ENCODE measurements around the gene GATA2. TPM values are rescaled to one million over a fixed set of nuclear protein-coding genes. Genes with fewer than 3 reads are reported as not detected.

GATA2 gene
- total and polyA plus RNA-seq, 2 of the 8 experiments (the other 6 are each of a cell fraction or from before 2014, with no cell fraction given) = 0.03 to 0.30 TPM

GRCh38 chr3:128496602-128497304 is 3.8 kb upstream of the GATA2 start:
- Histone ChIP-seq H3K23ac (ENCODE audit: insufficient read length) (no peak overlapping the region), H3K18ac (ENCODE audit: extremely low read depth, low read length) (no peak overlapping the region), H3K27me3 (replicated peaks in 1 of 4; ENCODE audit: control insufficient read depth in 3 of 4, extremely low read depth in 1 of 4, insufficient read depth in 3 of 4, low read length in 3 of 4) (peaks cover 58 to 75% (median 73%) of the 10 kb centered on the region in 4 experiments), H3K27ac (ENCODE audit: low read depth, low read length) (no peak overlapping the region), H3K23me2 (ENCODE audit: low read depth, low read length) (peaks cover 5% of the 10 kb centered on the region; the same call in 1 of the 2 replicates), H2BK5ac (ENCODE audit: low read depth, low read length) (no peak overlapping the region), H3K9ac (replicated peaks in 1 of 4; ENCODE audit: extremely low read depth in 1 of 4, low read depth in 3 of 4, low read length in 3 of 4) (no peak overlapping the region; a peak in 1 of 7 replicates), H2AFZ (ENCODE audit: low read length) (no peak overlapping the region), H4K20me1 (replicated peaks in 1 of 2; ENCODE audit: control insufficient read depth in 1 of 2, insufficient read depth in 2 of 2, low read length in 2 of 2) (peaks cover 4 to 23% of the 10 kb centered on the region in 2 experiments), H3K79me2 (ENCODE audit: control insufficient read depth in 1 of 2, insufficient read depth in 2 of 2, low read length in 2 of 2) (no peaks in the 10 kb centered on the region), H3K56ac (replicated peaks; ENCODE audit: insufficient read length, low read depth, low read length) (peak overlapping the region; percentile 62), H3K4me1 (replicated peaks in 1 of 4; ENCODE audit: control insufficient read depth in 3 of 4, insufficient read depth in 4 of 4, low read length in 3 of 4) (peaks cover 0 to 40% (median 23%) of the 10 kb centered on the region in 4 experiments; a peak in 6 of 7 replicates), H3K14ac (ENCODE audit: insufficient read length) (peak overlapping the region; percentile 0), H2BK20ac (ENCODE audit: low read length) (peak overlapping the region; percentile 75; the same call in 1 of the 2 replicates), H2BK15ac (ENCODE audit: low read length) (peak overlapping the region; percentile 24; the same call in 1 of the 2 replicates), H3K4me2 (ENCODE audit: insufficient read depth in 1 of 2, low read depth in 2 of 2, low read length in 2 of 2) (peak overlapping the region; percentile 73 to 94), H3K4me3 (ENCODE audit: extremely low read depth in 1 of 4, insufficient read depth in 2 of 4, low read depth in 3 of 4, low read length in 4 of 4) (peak overlapping the region; percentile 34 to 59 (median 46); a peak in 7 of 8 replicates), H3K36me3 (ENCODE audit: control insufficient read depth in 2 of 4, insufficient read depth in 4 of 4, low read length in 3 of 4) (0 out of 8 replicates have a peak, but pooled peaks cover 0 to 5% (median 0%) of the 10 kb centered on the region in 4 experiments), H4K5ac (ENCODE audit: insufficient read length, low read depth, low read length) (no peak overlapping the region), H4K8ac (ENCODE audit: extremely low read depth, insufficient read depth, low read length) (no peak overlapping the region; the same call in 1 of the 2 replicates), H2BK12ac (ENCODE audit: low read depth, low read length) (peak overlapping the region; percentile 93; the same call in 1 of the 2 replicates), H3K9me3 (ENCODE audit: insufficient read depth in 2 of 2, low read depth in 1 of 2, low read length in 1 of 2) (no peaks in the 10 kb centered on the region; a peak in 1 of 4 replicates), H3K4ac (replicated peaks; ENCODE audit: insufficient read length, low read depth, low read length) (no peak overlapping the region), H2AK5ac (ENCODE audit: low read depth, low read length) (no peak overlapping the region), H4K91ac (replicated peaks; ENCODE audit: insufficient read length, low read length) (peak overlapping the region; percentile 58), H2BK120ac (replicated peaks; ENCODE audit: low read depth, low read length) (no peak overlapping the region), H3K79me1 (ENCODE audit: low read depth, low read length) (no peaks in the 10 kb centered on the region)
- DNase-seq (ENCODE audit: low read depth in 1 of 2, low spot score in 2 of 2) = peak in 1 of 2 experiments; percentile 67
- FAIRE-seq = no peak
- 14% methylated on average over 41 of the region's 45 CpGs; no CpG with 5 or more reads in 1 of the 2 experiments for WGBS, 2 experiments (ENCODE audit: extremely low coverage in 1 of 2, insufficient coverage in 1 of 2, insufficient read length in 1 of 2, insufficient replicate concordance in 2 of 2, low coverage in 1 of 2, low lambda C conversion rate in 2 of 2, missing lambda C conversion rate in 1 of 2)
- CTCF ChIA-PET (ENCODE audit: partially characterized antibody) = interaction anchor here (0.7 to 5.7 kb wide), 20 partner anchors 11 to 271 kb away, joined by 3 to 83 read pairs (median 4); no protein-coding TSS in a partner anchor
- POLR2A ChIA-PET (ENCODE audit: partially characterized antibody) = interaction anchor here (1.3 to 1.8 kb wide), 3 partner anchors 9 to 64 kb away, joined by 5 to 6 read pairs (median 5); no protein-coding TSS in a partner anchor
- TF ChIP-seq, protein P1, sequence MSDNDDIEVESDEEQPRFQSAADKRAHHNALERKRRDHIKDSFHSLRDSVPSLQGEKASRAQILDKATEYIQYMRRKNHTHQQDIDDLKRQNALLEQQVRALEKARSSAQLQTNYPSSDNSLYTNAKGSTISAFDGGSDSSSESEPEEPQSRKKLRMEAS (IDR thresholded peaks at IDR 0.05) = peak; percentile 92
- TF ChIP-seq CEBPB (IDR thresholded peaks at IDR 0.05; ENCODE audit: low read depth, low read length) (no peak), EGR1 (IDR thresholded peaks at IDR 0.05; ENCODE audit: borderline replicate concordance, low read depth, low read length) (no peak), FOSL1 (IDR thresholded peaks at IDR 0.05; ENCODE audit: insufficient read depth, low read depth, low read length) (no peak), SIX5 (IDR thresholded peaks at IDR 0.05; ENCODE audit: low read depth, low read length) (no peak), BRCA1 (IDR thresholded peaks at IDR 0.05; ENCODE audit: low read depth, low read length) (no peak), ATF3 (IDR thresholded peaks at IDR 0.05; ENCODE audit: insufficient read depth, low read depth, low read length) (no peak), EZH2 (IDR thresholded peaks at IDR 0.05; ENCODE audit: low read depth, low read length, severe bottlenecking) (peak; percentile 100), SRF (IDR thresholded peaks at IDR 0.05; ENCODE audit: low read depth, low read length) (no peak), E2F6 (IDR thresholded peaks at IDR 0.05) (peak; percentile 80)
